Esophagus squamous epithelium (tissue), 5 donors: ENCODE results near the gene ARPC1A. TPM values are rescaled to one million over a fixed set of nuclear protein-coding genes. Genes with fewer than 3 reads are reported as not detected.

Source experiments
- DNase-seq: peaks from one replicate; lab custom pipeline; 2025; lab: John Stamatoyannopoulos, UW
- H3K27ac ChIP-seq, 4 donors: fragments of 200-600 bp; sonication (generic); one replicate each; pipeline ENCODE4 v1.5.1; 2016 to 2019; ENCODE audit warnings: mild to moderate bottlenecking in 1 of 4
- H3K27me3 ChIP-seq, 4 donors: fragments of 200-600 bp; sonication (generic); 1 replicate in 3 of 4; 2 replicates in 1 of 4; pipeline versions ENCODE4 v1.5.1 to v1.6.0; 2017 to 2021; ENCODE audit warnings: antibody characterized with exemption in 1 of 4
- H3K36me3 ChIP-seq, 3 donors: fragments of 200-600 bp; sonication (generic); one replicate each; pipeline ENCODE4 v1.5.1; 2016 to 2019
- H3K4me1 ChIP-seq, 3 donors: fragments of 200-600 bp; sonication (generic); one replicate each; pipeline ENCODE4 v1.5.1; 2017 to 2019
- H3K4me3 ChIP-seq, 4 donors: fragments of 200-600 bp; sonication (generic); 1 replicate in 3 of 4; 2 replicates in 1 of 4; pipeline ENCODE4 v1.5.1; 2016 to 2019; ENCODE audit warnings: mild to moderate bottlenecking in 2 of 4, moderate library complexity in 1 of 4
- H3K9me3 ChIP-seq, 3 donors: fragments of 200-600 bp; sonication (generic); one replicate each; pipeline ENCODE4 v1.5.1; 2016 to 2019
- POLR2A ChIP-seq, 4 donors: fragments of 450-650 bp; IDR thresholded peaks; one replicate each; pipeline ENCODE4 v1.6.1; 2017; ENCODE audit warnings: antibody characterized with exemption in 4 of 4, mild to moderate bottlenecking in 4 of 4, moderate library complexity in 3 of 4
- WGBS, 2 donors: methylation state at CpG; one replicate each; pipeline ENCODE4 v1.1.5; 2018; 5-methylcytosine and 5-hydroxymethylcytosine counted together
- intact Hi-C: fragments of 100-400 bp; cut with DNase I; formaldehyde crosslinking; loops from one replicate; pipeline ENCODE4 v1.15.0; 2022
- total RNA-seq, 4 donors: library from RNA; depleted of rRNA; stranded (reverse); fragments of >200 nt; gene quantifications; one replicate each; pipeline ENCODE4 v1.1.0, GENCODE V29; 2016
- TF ChIP-seq, protein P1 (sequence below), 6 experiments: fragments of 450-650 bp in 4 of 6; fragments of 200-600 bp in 2 of 6; sonication (generic) in 2 of 6; IDR thresholded peaks; one replicate each; pipeline ENCODE4 v1.5.1; 2016 to 2019; ENCODE audit warnings: antibody characterized with exemption in 6 of 6, mild to moderate bottlenecking in 4 of 6, moderate library complexity in 4 of 6
- donor health status: DM: yes; HTN: yes; CAD: no.

Gene ARPC1A
- total RNA-seq, 4 donors from 2014 or later = 114 to 155 (median 154) TPM

DNA sequence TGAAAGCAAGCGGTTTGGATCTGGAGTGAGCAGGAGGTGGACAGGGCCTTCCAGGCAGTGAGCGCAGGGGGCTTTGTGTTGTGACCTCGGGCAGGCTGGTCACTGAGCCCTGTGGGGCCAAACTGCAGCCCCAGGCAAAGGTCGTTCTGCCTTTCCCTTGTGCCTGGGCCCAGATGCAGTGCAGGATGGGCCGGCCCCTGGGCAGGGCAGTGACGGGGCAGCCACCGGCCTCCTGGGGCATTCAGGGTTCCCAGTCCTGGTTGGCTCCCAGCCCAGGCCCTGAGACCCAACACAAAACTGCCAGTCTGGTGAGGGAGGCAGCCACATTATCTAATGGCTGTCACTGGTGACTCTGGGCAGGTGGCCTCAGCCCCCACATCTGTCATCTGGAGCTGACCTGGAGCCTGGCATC, 56.0 kb downstream of the ARPC1A start:
- TF ChIP-seq, protein P1, sequence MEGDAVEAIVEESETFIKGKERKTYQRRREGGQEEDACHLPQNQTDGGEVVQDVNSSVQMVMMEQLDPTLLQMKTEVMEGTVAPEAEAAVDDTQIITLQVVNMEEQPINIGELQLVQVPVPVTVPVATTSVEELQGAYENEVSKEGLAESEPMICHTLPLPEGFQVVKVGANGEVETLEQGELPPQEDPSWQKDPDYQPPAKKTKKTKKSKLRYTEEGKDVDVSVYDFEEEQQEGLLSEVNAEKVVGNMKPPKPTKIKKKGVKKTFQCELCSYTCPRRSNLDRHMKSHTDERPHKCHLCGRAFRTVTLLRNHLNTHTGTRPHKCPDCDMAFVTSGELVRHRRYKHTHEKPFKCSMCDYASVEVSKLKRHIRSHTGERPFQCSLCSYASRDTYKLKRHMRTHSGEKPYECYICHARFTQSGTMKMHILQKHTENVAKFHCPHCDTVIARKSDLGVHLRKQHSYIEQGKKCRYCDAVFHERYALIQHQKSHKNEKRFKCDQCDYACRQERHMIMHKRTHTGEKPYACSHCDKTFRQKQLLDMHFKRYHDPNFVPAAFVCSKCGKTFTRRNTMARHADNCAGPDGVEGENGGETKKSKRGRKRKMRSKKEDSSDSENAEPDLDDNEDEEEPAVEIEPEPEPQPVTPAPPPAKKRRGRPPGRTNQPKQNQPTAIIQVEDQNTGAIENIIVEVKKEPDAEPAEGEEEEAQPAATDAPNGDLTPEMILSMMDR (IDR thresholded peaks at IDR 0.05) = no peak
- TF ChIP-seq POLR2A (IDR thresholded peaks at IDR 0.05) = no peak
- intact Hi-C loops = no loop called here
- peak overlapping the region in 2 of 4 donors; percentile 84 to 92 for H3K27ac ChIP-seq
- H3K36me3 ChIP-seq = peaks cover 0 to 27% (median 4%) of the 10 kb centered on the region in 3 donors
- peaks cover 24 to 59% (median 33%) of the 10 kb centered on the region in 3 donors for H3K4me1 ChIP-seq
- no peaks in the 10 kb centered on the region for H3K9me3 ChIP-seq
- no peaks in the 10 kb centered on the region for H3K27me3 ChIP-seq
- 60% methylated on average over 1 of the region's 7 CpGs; no CpG with 5 or more reads in 1 of the 2 donors for WGBS, 2 donors
- no peak overlapping the region for H3K4me3 ChIP-seq
- no peak for DNase-seq

GRCh38 chr7:99383203-99383602, 57.5 kb downstream of the ARPC1A start:
- intact Hi-C loops = no loop called here

DNA sequence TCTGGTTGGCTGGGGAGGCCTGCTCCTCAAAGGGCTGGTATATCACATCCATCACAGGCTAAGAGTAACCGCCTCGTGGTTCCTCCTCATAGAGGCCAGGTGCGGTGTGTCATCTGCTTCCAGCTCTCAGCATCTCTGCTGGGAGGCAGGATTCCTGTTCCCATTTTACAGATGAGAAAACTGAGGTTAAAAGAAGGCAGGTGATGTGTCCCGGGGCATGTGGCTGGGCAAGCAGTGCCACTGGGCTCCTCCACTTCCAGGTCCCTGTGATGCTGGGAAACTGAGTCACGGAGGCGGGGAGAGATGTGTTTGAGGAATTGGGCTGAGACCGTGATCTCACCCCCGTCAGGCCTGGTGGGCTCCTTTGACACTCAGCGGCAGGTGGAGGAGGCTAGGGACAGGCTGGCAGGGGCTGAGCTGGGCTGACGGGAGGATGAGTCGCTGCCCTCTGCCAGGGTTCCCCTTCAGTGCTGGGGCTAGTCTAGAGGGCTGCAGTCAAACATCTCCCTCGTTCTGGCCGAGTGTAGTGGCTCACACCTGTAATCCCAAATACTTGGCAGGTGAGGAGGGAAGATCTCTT, 58.2 kb downstream of the ARPC1A start:
- DNase-seq = no peak
- H3K36me3 ChIP-seq = peaks cover 7 to 36% (median 18%) of the 10 kb centered on the region in 3 donors

More at GRCh38 chr7:99383203-99383602, 57.5 kb downstream of the ARPC1A start:
- no peak for DNase-seq
- Histone ChIP-seq H3K27ac (no peak overlapping the region), H3K36me3 (peaks cover 4 to 29% (median 15%) of the 10 kb centered on the region in 3 donors), H3K4me1 (peaks cover 24 to 44% (median 31%) of the 10 kb centered on the region in 3 donors), H3K4me3 (no peak overlapping the region), H3K27me3 (no peaks in the 10 kb centered on the region), H3K9me3 (no peaks in the 10 kb centered on the region)
- TF ChIP-seq POLR2A (IDR thresholded peaks at IDR 0.05) = no peak
- TF ChIP-seq, protein P1 (IDR thresholded peaks at IDR 0.05) = no peak
- 87 to 90% methylated on average over 10 of the region's 10 CpGs for WGBS, 2 donors

DNA sequence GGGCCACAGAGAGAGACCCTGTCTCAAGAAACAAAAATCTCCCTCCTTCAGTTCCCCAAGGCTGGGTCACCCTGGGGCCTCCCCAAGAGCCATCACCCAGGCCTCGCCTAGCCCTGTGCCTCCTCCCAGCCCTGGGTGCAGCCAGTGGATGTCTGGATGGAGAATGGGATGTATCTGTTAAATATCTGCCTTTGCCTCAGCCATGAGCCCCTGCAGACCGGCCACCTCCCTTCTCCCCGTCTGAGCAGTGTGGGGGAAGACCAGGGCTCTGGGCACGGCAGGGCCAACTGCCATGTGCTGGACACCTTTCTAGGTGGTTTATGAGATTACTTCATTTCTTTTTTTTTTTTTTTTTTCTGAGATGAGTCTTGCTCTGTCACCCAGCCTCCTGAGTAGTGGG, 58.8 kb downstream of the ARPC1A start:
- no peak for DNase-seq
- TF ChIP-seq POLR2A (IDR thresholded peaks at IDR 0.05) = no peak
- TF ChIP-seq, protein P1 (IDR thresholded peaks at IDR 0.05) = no peak
- 90% methylated on average over 3 to 4 of the region's 4 CpGs for WGBS, 2 donors

More for the DNA sequence above, 58.2 kb downstream of the ARPC1A start:
- no peak for TF ChIP-seq POLR2A (IDR thresholded peaks at IDR 0.05)
- TF ChIP-seq, protein P1 (IDR thresholded peaks at IDR 0.05) = no peak
- Histone ChIP-seq H3K27ac (no peak overlapping the region), H3K4me1 (peaks cover 24 to 37% (median 27%) of the 10 kb centered on the region in 3 donors), H3K27me3 (no peaks in the 10 kb centered on the region), H3K9me3 (no peaks in the 10 kb centered on the region), H3K4me3 (no peak overlapping the region)
- 74 to 100% methylated on average over 5 to 7 of the region's 13 CpGs for WGBS, 2 donors
- intact Hi-C loops = no loop called here

GRCh38 chr7:99385564-99385963, 59.9 kb downstream of the ARPC1A start:
- H3K4me3 ChIP-seq = no peak overlapping the region
- intact Hi-C loops = no loop called here
- H3K27ac ChIP-seq = no peak overlapping the region
- H3K36me3 ChIP-seq = peaks cover 7 to 53% (median 32%) of the 10 kb centered on the region in 3 donors
- no peaks in the 10 kb centered on the region for H3K27me3 ChIP-seq
- peaks cover 9 to 20% (median 12%) of the 10 kb centered on the region in 3 donors for H3K4me1 ChIP-seq
- no peaks in the 10 kb centered on the region for H3K9me3 ChIP-seq
- 60% methylated on average over 1 of the region's 8 CpGs; no CpG with 5 or more reads in 1 of the 2 donors for WGBS, 2 donors
- no peak for DNase-seq
- TF ChIP-seq POLR2A (IDR thresholded peaks at IDR 0.05) = no peak
- TF ChIP-seq, protein P1 (IDR thresholded peaks at IDR 0.05) = no peak

More for the DNA sequence above, 58.8 kb downstream of the ARPC1A start:
- peaks cover 7 to 42% (median 25%) of the 10 kb centered on the region in 3 donors for H3K36me3 ChIP-seq
- no peak overlapping the region for H3K4me3 ChIP-seq
- no peak overlapping the region for H3K27ac ChIP-seq
- peaks cover 18 to 31% (median 23%) of the 10 kb centered on the region in 3 donors for H3K4me1 ChIP-seq
- no peaks in the 10 kb centered on the region for H3K9me3 ChIP-seq
- H3K27me3 ChIP-seq = no peaks in the 10 kb centered on the region
- intact Hi-C loops = no loop called here
